ENCODE data around the gene VWDE.
"Not testable (repeated sequence)": the region's sequence is repeated elsewhere in the genome, so short reads cannot be mapped to it uniquely, and the experiment has no call there.

VWDE gene

GRCh38 chr7:12401538-12402364, 1.9 kb downstream of the VWDE start:
- H3K18ac ChIP-seq (ENCODE audit: low read depth in 1 of 2, low read length in 2 of 2), result no peak overlapping the region
- H3K4me3 ChIP-seq (ENCODE audit: insufficient read depth in 1 of 2, low read depth in 1 of 2, low read length in 2 of 2), result no peak overlapping the region
- no peak overlapping the region for H2BK12ac ChIP-seq (ENCODE audit: low read length in 2 of 2)
- no peak for DNase-seq
- no peak overlapping the region for H2AFZ ChIP-seq (ENCODE audit: low read depth, low read length)
- no peaks in the 10 kb centered on the region for H3K79me1 ChIP-seq (replicated peaks; ENCODE audit: low read length, poor library complexity, severe bottlenecking)
- no peaks in the 10 kb centered on the region for H3K36me3 ChIP-seq (ENCODE audit: control insufficient read depth in 1 of 2, insufficient read depth in 2 of 2, low read depth in 1 of 2, low read length in 2 of 2)
- no peak overlapping the region for H3K4me2 ChIP-seq (ENCODE audit: low read length, poor library complexity, severe bottlenecking)
- H4K8ac ChIP-seq (ENCODE audit: low read length), result no peak overlapping the region
- no peak overlapping the region for H3K9ac ChIP-seq (ENCODE audit: low read length)
- peaks cover 0 to 38% of the 10 kb centered on the region in 2 experiments for H3K27me3 ChIP-seq (ENCODE audit: control insufficient read depth in 1 of 2, insufficient read depth in 1 of 2, low read length in 2 of 2)
- no peak overlapping the region for H4K91ac ChIP-seq (ENCODE audit: low read length)
- H2BK5ac ChIP-seq (ENCODE audit: low read depth, low read length, poor library complexity, severe bottlenecking), result no peak overlapping the region
- H3K4me1 ChIP-seq (ENCODE audit: control insufficient read depth, insufficient read depth, low read depth, low read length), result peaks cover 3% of the 10 kb centered on the region
- no peak overlapping the region for H2AK5ac ChIP-seq (ENCODE audit: low read length, severe bottlenecking)
- H3K27ac ChIP-seq (ENCODE audit: low read length, poor library complexity, severe bottlenecking), result no peak overlapping the region
- H3K14ac ChIP-seq (ENCODE audit: low read length in 2 of 2), result no peak overlapping the region
- no peak overlapping the region for H2BK15ac ChIP-seq (ENCODE audit: low read depth, poor library complexity, severe bottlenecking)
- no peak overlapping the region for H3K23ac ChIP-seq (ENCODE audit: low read length in 2 of 2)
- 82% methylated on average over 5 of the region's 9 CpGs for WGBS
- no peak overlapping the region for H2BK120ac ChIP-seq (ENCODE audit: low read depth, low read length)
- H3K9me3 ChIP-seq (ENCODE audit: control insufficient read depth, low read length), result peaks cover 5% of the 10 kb centered on the region
- no peak overlapping the region for H3K4ac ChIP-seq (ENCODE audit: low read depth in 1 of 2, low read length in 2 of 2)

DNA sequence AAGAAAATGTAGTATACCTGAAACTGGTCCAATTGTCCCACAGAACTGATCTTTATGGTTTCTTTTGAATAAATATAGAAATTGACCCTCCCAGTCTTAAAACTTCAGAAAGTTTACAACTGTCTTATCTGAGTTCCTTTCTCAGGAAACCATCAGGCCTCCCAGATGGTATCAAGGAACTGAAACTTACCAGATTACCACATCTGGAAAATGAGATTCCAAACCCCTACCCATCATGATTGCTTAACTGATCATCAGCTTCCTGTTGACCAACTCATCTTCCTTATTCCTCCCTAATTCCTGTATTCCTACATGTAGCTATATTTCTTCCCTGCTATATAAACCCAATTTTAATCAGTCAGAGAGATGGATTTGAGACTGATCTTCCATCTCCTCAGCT, 5.5 kb downstream of the VWDE start:
- no peak overlapping the region for H3K4ac ChIP-seq (ENCODE audit: low read depth in 1 of 2, low read length in 2 of 2)
- H3K36me3 ChIP-seq (ENCODE audit: control insufficient read depth in 1 of 2, insufficient read depth in 2 of 2, low read depth in 1 of 2, low read length in 2 of 2), result no peaks in the 10 kb centered on the region
- no peak overlapping the region for H3K4me3 ChIP-seq (ENCODE audit: insufficient read depth in 1 of 2, low read depth in 1 of 2, low read length in 2 of 2)
- H3K27ac ChIP-seq (ENCODE audit: low read length, poor library complexity, severe bottlenecking), result no peak overlapping the region
- no peak overlapping the region for H2AFZ ChIP-seq (ENCODE audit: low read depth, low read length)
- no peak overlapping the region for H2AK5ac ChIP-seq (ENCODE audit: low read length, severe bottlenecking)
- no peak overlapping the region for H2BK12ac ChIP-seq (ENCODE audit: low read length in 2 of 2)
- H2BK120ac ChIP-seq (ENCODE audit: low read depth, low read length), result no peak overlapping the region
- no peak for DNase-seq
- H2BK5ac ChIP-seq (ENCODE audit: low read depth, low read length, poor library complexity, severe bottlenecking), result no peak overlapping the region
- H3K27me3 ChIP-seq (ENCODE audit: control insufficient read depth in 1 of 2, insufficient read depth in 1 of 2, low read length in 2 of 2), result peaks cover 0 to 26% of the 10 kb centered on the region in 2 experiments
- no peak overlapping the region for H3K23ac ChIP-seq (ENCODE audit: low read length in 2 of 2)
- no peak overlapping the region for H3K14ac ChIP-seq (ENCODE audit: low read length in 2 of 2)
- peaks cover 5% of the 10 kb centered on the region for H3K9me3 ChIP-seq (ENCODE audit: control insufficient read depth, low read length)
- no peak overlapping the region for H4K91ac ChIP-seq (ENCODE audit: low read length)
- no peak overlapping the region for H3K18ac ChIP-seq (ENCODE audit: low read depth in 1 of 2, low read length in 2 of 2)
- no peak overlapping the region for H2BK15ac ChIP-seq (ENCODE audit: low read depth, poor library complexity, severe bottlenecking)
- no peaks in the 10 kb centered on the region for H3K79me1 ChIP-seq (replicated peaks; ENCODE audit: low read length, poor library complexity, severe bottlenecking)
- no peak overlapping the region for H3K9ac ChIP-seq (ENCODE audit: low read length)
- H3K4me1 ChIP-seq (ENCODE audit: control insufficient read depth, insufficient read depth, low read depth, low read length), result no peaks in the 10 kb centered on the region
- H3K4me2 ChIP-seq (ENCODE audit: low read length, poor library complexity, severe bottlenecking), result no peak overlapping the region
- H4K8ac ChIP-seq (ENCODE audit: low read length), result no peak overlapping the region

GRCh38 chr7:12397671-12398070, 6.0 kb downstream of the VWDE start:
- Histone ChIP-seq H3K4me3 (ENCODE audit: insufficient read depth in 1 of 2, low read depth in 1 of 2, low read length in 2 of 2) (no peak overlapping the region), H3K9ac (ENCODE audit: low read length) (no peak overlapping the region), H2BK120ac (ENCODE audit: low read depth, low read length) (no peak overlapping the region), H3K4me2 (ENCODE audit: low read length, poor library complexity, severe bottlenecking) (no peak overlapping the region), H3K18ac (ENCODE audit: low read depth in 1 of 2, low read length in 2 of 2) (no peak overlapping the region), H3K9me3 (ENCODE audit: control insufficient read depth, low read length) (peaks cover 5% of the 10 kb centered on the region), H3K79me1 (replicated peaks; ENCODE audit: low read length, poor library complexity, severe bottlenecking) (no peaks in the 10 kb centered on the region), H3K4ac (ENCODE audit: low read depth in 1 of 2, low read length in 2 of 2) (no peak overlapping the region), H2BK15ac (ENCODE audit: low read depth, poor library complexity, severe bottlenecking) (no peak overlapping the region), H2BK5ac (ENCODE audit: low read depth, low read length, poor library complexity, severe bottlenecking) (no peak overlapping the region), H2BK12ac (ENCODE audit: low read length in 2 of 2) (no peak overlapping the region), H3K14ac (ENCODE audit: low read length in 2 of 2) (no peak overlapping the region), H4K91ac (ENCODE audit: low read length) (no peak overlapping the region), H3K27ac (ENCODE audit: low read length, poor library complexity, severe bottlenecking) (no peak overlapping the region), H3K23ac (ENCODE audit: low read length in 2 of 2) (no peak overlapping the region), H3K27me3 (ENCODE audit: control insufficient read depth in 1 of 2, insufficient read depth in 1 of 2, low read length in 2 of 2) (peaks cover 0 to 21% of the 10 kb centered on the region in 2 experiments), H2AFZ (ENCODE audit: low read depth, low read length) (no peak overlapping the region), H3K36me3 (ENCODE audit: control insufficient read depth in 1 of 2, insufficient read depth in 2 of 2, low read depth in 1 of 2, low read length in 2 of 2) (no peaks in the 10 kb centered on the region), H2AK5ac (ENCODE audit: low read length, severe bottlenecking) (no peak overlapping the region), H3K4me1 (ENCODE audit: control insufficient read depth, insufficient read depth, low read depth, low read length) (no peaks in the 10 kb centered on the region), H4K8ac (ENCODE audit: low read length) (no peak overlapping the region)
- DNase-seq, result no peak
- WGBS, result 98% methylated on average over 2 of the region's 4 CpGs

GRCh38 chr7:12396670-12397069, 7.0 kb downstream of the VWDE start:
- H3K18ac ChIP-seq (ENCODE audit: low read depth in 1 of 2, low read length in 2 of 2); H2AK5ac ChIP-seq (ENCODE audit: low read length, severe bottlenecking); H4K8ac ChIP-seq (ENCODE audit: low read length); H3K9me3 ChIP-seq (ENCODE audit: control insufficient read depth, low read length); H3K23ac ChIP-seq (ENCODE audit: low read length in 2 of 2); H3K4me3 ChIP-seq (ENCODE audit: insufficient read depth in 1 of 2, low read depth in 1 of 2, low read length in 2 of 2); H2BK12ac ChIP-seq (ENCODE audit: low read length in 2 of 2); H3K36me3 ChIP-seq (ENCODE audit: control insufficient read depth in 1 of 2, insufficient read depth in 2 of 2, low read depth in 1 of 2, low read length in 2 of 2); H2BK15ac ChIP-seq (ENCODE audit: low read depth, poor library complexity, severe bottlenecking); H2AFZ ChIP-seq (ENCODE audit: low read depth, low read length); H3K79me1 ChIP-seq (replicated peaks; ENCODE audit: low read length, poor library complexity, severe bottlenecking); H4K91ac ChIP-seq (ENCODE audit: low read length); H3K4ac ChIP-seq (ENCODE audit: low read depth in 1 of 2, low read length in 2 of 2); H3K27ac ChIP-seq (ENCODE audit: low read length, poor library complexity, severe bottlenecking); H3K9ac ChIP-seq (ENCODE audit: low read length); H3K14ac ChIP-seq (ENCODE audit: low read length in 2 of 2); H2BK5ac ChIP-seq (ENCODE audit: low read depth, low read length, poor library complexity, severe bottlenecking); H2BK120ac ChIP-seq (ENCODE audit: low read depth, low read length); H3K4me1 ChIP-seq (ENCODE audit: control insufficient read depth, insufficient read depth, low read depth, low read length); H3K4me2 ChIP-seq (ENCODE audit: low read length, poor library complexity, severe bottlenecking); DNase-seq: not testable (repeated sequence)
- WGBS, result 87% methylated on average over 1 of the region's 1 CpG
- peaks cover 0 to 11% of the 10 kb centered on the region in 2 experiments for H3K27me3 ChIP-seq (ENCODE audit: control insufficient read depth in 1 of 2, insufficient read depth in 1 of 2, low read length in 2 of 2)
